ELR (cell line): ENCODE measurements around the gene L1CAM.

ENCODE experiments used
- DNase-seq: peaks from one replicate; pipeline ENCODE4 v3.0.0-alpha.2; 2015; ENCODE audit warnings: low read depth

The L1CAM gene

GRCh38 chrX:153925387-153925738, 39.4 kb upstream of the L1CAM start:
- DNase-seq = no peak

GRCh38 chrX:153924149-153924861, 38.3 kb upstream of the L1CAM start:
- DNase-seq = peak; percentile 61

- DNase-seq = peak; percentile 63
Measured at GRCh38 chrX:153922932-153923857, 37.2 kb upstream of the L1CAM start.

GRCh38 chrX:153921511-153922446, 35.8 kb upstream of the L1CAM start:
- no peak for DNase-seq

- no peak for DNase-seq
Measured at GRCh38 chrX:153921070-153921469, 35.1 kb upstream of the L1CAM start.

GRCh38 chrX:153920546-153920945, 34.6 kb upstream of the L1CAM start:
- no peak for DNase-seq

- DNase-seq = no peak
Measured at GRCh38 chrX:153919281-153919680, 33.3 kb upstream of the L1CAM start.

GRCh38 chrX:153917869-153918268, 31.9 kb upstream of the L1CAM start:
- no peak for DNase-seq

- DNase-seq = no peak
Measured at GRCh38 chrX:153913701-153914100, 27.7 kb upstream of the L1CAM start.

- no peak for DNase-seq
Measured at GRCh38 chrX:153913211-153913610, 27.2 kb upstream of the L1CAM start.

- DNase-seq = no peak
Measured at GRCh38 chrX:153911798-153912197, 25.8 kb upstream of the L1CAM start.

- no peak for DNase-seq
Measured at GRCh38 chrX:153910446-153910845, 24.5 kb upstream of the L1CAM start.

- no peak for DNase-seq
Measured at GRCh38 chrX:153909980-153910360, 24.0 kb upstream of the L1CAM start.

GRCh38 chrX:153909024-153909979, 23.3 kb upstream of the L1CAM start:
- DNase-seq = no peak

- no peak for DNase-seq
Measured at GRCh38 chrX:153908219-153908860, 22.4 kb upstream of the L1CAM start.

GRCh38 chrX:153907456-153907855, 21.5 kb upstream of the L1CAM start:
- no peak for DNase-seq

GRCh38 chrX:153906126-153906917, 20.3 kb upstream of the L1CAM start:
- DNase-seq = no peak

GRCh38 chrX:153905481-153906095, 19.6 kb upstream of the L1CAM start:
- DNase-seq = no peak
